Measurements from ENCODE around the gene MAP9. TPM values are rescaled to one million over a fixed set of nuclear protein-coding genes. Genes with fewer than 3 reads are reported as not detected.
"Not testable (repeated sequence)": the region's sequence is repeated elsewhere in the genome, so short reads cannot be mapped to it uniquely, and the experiment has no call there.

Gene MAP9
- total RNA-seq (2014; rRNA removed; shearing (Covaris generic); ENCODE audit: low replicate concordance) = not detected in 2 replicates

GRCh38 chr4:155376387-155377268 is at the start of gene MAP9:
Gene MAP9, minus strand, starts transcription at chr4:155376965. Its CDS starts 1,115 bp downstream, at chr4:155375850.
- in situ Hi-C loops (cut with HindIII; ENCODE audit: low pct_unique_long_range_greater_than_20kb, low sequenced_read_pairs) = no loop called here
- no peak for DNase-seq (ENCODE audit: low read depth)

GRCh38 chr4:155424778-155425177 is 48.0 kb upstream of the MAP9 start:
- DNase-seq (ENCODE audit: low read depth); in situ Hi-C loops (cut with HindIII; ENCODE audit: low pct_unique_long_range_greater_than_20kb, low sequenced_read_pairs): not testable (repeated sequence)

- in situ Hi-C loops (cut with HindIII; ENCODE audit: low pct_unique_long_range_greater_than_20kb, low sequenced_read_pairs) = no loop called here
- no peak for DNase-seq (ENCODE audit: low read depth)
These were observed 46.9 kb upstream of the MAP9 start for GRCh38 chr4:155423671-155424070.

DNA sequence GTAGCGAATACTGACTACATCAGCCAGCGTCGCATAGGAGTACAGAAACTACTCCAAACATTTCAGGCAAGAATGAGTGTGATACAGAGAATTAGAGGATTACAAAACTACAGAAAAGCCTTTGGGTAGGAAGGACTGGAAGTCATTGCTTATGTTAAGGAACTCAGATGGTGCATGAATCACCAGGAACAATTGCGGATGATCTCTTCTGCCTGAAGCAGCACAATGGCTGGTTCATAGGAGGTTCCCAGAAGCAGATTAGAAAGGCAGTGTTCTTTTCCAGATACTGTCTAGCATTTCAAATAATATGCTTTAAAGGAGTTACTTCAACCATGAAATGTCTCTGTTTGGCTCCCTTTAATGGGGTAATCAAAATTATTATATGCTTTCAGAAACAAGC is 42.5 kb upstream of the MAP9 start:
- in situ Hi-C loops (cut with HindIII; ENCODE audit: low pct_unique_long_range_greater_than_20kb, low sequenced_read_pairs) = no loop called here
- DNase-seq (ENCODE audit: low read depth) = no peak

GRCh38 chr4:155415662-155416061 is 38.9 kb upstream of the MAP9 start:
- in situ Hi-C loops (cut with HindIII; ENCODE audit: low pct_unique_long_range_greater_than_20kb, low sequenced_read_pairs) = no loop called here
- no peak for DNase-seq (ENCODE audit: low read depth)

- in situ Hi-C loops (cut with HindIII; ENCODE audit: low pct_unique_long_range_greater_than_20kb, low sequenced_read_pairs) = no loop called here
- DNase-seq (ENCODE audit: low read depth) = no peak
These were observed 36.7 kb upstream of the MAP9 start for GRCh38 chr4:155413451-155413850.

DNA sequence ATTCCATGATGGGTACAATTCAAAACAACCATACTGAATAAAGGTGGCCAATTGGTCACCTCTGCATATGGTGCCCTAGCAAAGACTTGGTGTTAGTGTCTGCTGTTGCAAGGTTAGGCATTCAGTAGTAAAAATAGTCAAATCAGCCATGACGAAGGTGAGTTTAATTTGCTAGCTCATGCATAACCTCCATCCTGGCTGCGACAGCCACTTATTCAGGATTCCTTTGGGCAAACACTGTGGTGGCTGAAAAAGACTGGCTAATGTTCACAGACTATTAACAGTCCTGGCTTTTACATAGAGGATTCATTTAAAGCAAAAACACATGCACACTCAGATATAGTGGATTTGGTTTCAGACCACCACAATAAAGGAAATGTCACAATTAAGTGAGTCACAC is 34.8 kb upstream of the MAP9 start:
- DNase-seq (ENCODE audit: low read depth) = peak; percentile 19
- in situ Hi-C loops (cut with HindIII; ENCODE audit: low pct_unique_long_range_greater_than_20kb, low sequenced_read_pairs) = no loop called here

- in situ Hi-C loops (cut with HindIII; ENCODE audit: low pct_unique_long_range_greater_than_20kb, low sequenced_read_pairs) = no loop called here
- no peak for DNase-seq (ENCODE audit: low read depth)
These were observed 32.0 kb upstream of the MAP9 start for GRCh38 chr4:155408796-155409195.

DNA sequence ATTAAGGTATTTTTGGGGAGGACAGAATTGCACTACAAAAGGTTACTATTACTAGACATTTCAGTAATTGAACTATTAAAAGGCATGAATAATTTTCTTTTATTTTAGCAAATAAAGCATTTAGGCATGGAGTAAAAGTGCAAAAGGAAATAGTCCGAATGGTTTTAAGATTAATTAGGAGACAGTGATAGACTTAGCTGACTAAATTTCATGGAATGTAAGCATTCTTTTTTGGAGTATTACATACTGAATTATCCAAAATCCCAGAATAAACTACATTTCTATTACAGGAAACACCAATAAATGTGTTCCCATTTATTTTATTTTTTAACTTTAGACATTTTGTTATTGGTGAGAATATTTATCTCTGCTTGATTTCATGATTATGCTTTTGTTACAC is 30.7 kb upstream of the MAP9 start:
- no peak for DNase-seq (ENCODE audit: low read depth)
- in situ Hi-C loops (cut with HindIII; ENCODE audit: low pct_unique_long_range_greater_than_20kb, low sequenced_read_pairs) = no loop called here

DNA sequence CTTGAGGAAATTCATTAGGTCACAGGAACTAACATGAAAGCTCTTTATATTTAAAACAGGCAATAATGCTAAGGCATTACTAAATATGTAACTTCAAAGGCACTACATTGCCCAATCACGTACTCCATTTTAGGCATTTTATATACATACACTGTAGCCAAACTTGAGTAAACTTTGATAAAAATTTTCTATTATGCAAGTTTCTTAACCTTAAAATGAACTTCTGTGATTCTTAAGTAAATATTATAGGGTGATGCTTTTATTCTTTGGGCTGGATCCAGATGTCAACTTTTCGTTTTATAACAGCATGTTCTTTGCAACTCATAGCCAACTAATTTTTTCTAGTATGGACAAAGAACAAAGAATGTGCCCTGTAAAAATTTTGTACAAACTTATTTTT is 28.3 kb upstream of the MAP9 start:
- in situ Hi-C loops (cut with HindIII; ENCODE audit: low pct_unique_long_range_greater_than_20kb, low sequenced_read_pairs) = no loop called here
- no peak for DNase-seq (ENCODE audit: low read depth)

DNA sequence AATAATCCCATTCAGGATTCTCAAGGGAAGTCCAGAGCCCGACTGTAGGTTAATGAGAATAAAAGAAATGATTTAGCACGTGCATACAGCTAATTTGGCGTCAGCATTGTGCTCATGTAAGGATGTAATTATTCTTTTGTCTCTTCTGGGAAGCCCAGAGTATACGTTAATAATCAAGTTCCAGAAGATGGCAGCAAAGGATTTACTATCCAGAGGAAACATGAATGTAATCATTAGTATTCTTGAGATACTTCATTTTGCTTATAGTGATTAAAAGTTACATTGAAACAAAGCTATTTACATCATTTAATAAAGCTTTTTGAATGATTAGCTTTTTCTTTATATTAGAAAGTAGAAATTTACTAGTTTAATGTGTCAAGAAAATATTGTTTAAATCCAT is 27.1 kb upstream of the MAP9 start:
- in situ Hi-C loops (cut with HindIII; ENCODE audit: low pct_unique_long_range_greater_than_20kb, low sequenced_read_pairs) = no loop called here
- peak; percentile 41 for DNase-seq (ENCODE audit: low read depth)

- DNase-seq (ENCODE audit: low read depth) = peak; percentile 77
- in situ Hi-C loops (cut with HindIII; ENCODE audit: low pct_unique_long_range_greater_than_20kb, low sequenced_read_pairs) = no loop called here
These were observed 26.2 kb upstream of the MAP9 start for GRCh38 chr4:155402941-155403340.

GRCh38 chr4:155400893-155401292 is 24.1 kb upstream of the MAP9 start:
- DNase-seq (ENCODE audit: low read depth) = no peak
- in situ Hi-C loops (cut with HindIII; ENCODE audit: low pct_unique_long_range_greater_than_20kb, low sequenced_read_pairs) = no loop called here

- no peak for DNase-seq (ENCODE audit: low read depth)
These were observed 23.4 kb upstream of the MAP9 start for GRCh38 chr4:155399974-155400697.

GRCh38 chr4:155392481-155393184 is 15.9 kb upstream of the MAP9 start:
- in situ Hi-C loops (cut with HindIII; ENCODE audit: low pct_unique_long_range_greater_than_20kb, low sequenced_read_pairs) = no loop called here
- DNase-seq (ENCODE audit: low read depth) = peak; percentile 19

More at GRCh38 chr4:155399974-155400697, 23.4 kb upstream of the MAP9 start:
- in situ Hi-C loops (cut with HindIII; ENCODE audit: low pct_unique_long_range_greater_than_20kb, low sequenced_read_pairs) = no loop called here

- in situ Hi-C loops (cut with HindIII; ENCODE audit: low pct_unique_long_range_greater_than_20kb, low sequenced_read_pairs) = no loop called here
- DNase-seq (ENCODE audit: low read depth) = no peak
These were observed 15.2 kb upstream of the MAP9 start for GRCh38 chr4:155391932-155392331.

GRCh38 chr4:155388162-155388561 is 11.4 kb upstream of the MAP9 start:
- in situ Hi-C loops (cut with HindIII; ENCODE audit: low pct_unique_long_range_greater_than_20kb, low sequenced_read_pairs) = no loop called here
- no peak for DNase-seq (ENCODE audit: low read depth)

DNA sequence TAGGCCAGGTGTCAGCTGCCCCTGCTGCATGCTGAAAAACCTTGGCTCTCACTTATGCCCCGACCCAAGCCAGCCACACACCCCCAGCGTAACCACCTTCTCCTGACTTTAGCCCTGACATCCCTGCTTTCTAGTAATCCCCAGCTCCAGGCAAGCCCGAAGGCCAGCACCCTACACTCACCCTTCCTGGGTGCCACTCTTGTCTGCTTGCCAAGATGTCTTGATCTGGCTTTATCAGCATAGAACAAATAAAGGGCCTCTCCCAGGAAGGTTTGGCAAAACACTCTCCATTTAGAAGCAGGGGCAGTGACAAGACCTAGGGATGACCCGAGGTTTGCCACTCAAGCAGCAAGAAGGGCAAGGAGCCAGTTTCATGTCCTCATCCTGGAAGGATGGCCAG is 6.8 kb upstream of the MAP9 start:
- DNase-seq (ENCODE audit: low read depth) = no peak
- in situ Hi-C loops (cut with HindIII; ENCODE audit: low pct_unique_long_range_greater_than_20kb, low sequenced_read_pairs) = no loop called here

DNA sequence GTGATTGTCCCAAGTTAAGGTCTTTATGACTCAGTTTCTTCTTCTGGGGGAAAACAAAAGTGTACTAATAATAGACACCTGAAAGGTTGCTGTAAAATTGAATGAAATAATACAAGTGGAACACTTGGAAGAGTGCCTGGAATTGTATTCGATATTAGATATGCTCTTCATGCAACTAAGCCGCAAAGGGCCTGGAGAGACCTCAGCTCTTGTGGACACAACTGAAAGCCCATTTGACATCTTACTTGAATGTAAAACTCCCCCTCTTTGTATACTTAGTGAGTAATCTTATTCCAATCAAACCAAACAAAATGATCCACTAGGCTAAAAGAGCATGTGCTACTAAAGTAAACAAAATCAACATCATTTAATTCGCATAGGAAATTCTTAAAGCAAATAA is 511 bp upstream of the MAP9 start:
- in situ Hi-C loops (cut with HindIII; ENCODE audit: low pct_unique_long_range_greater_than_20kb, low sequenced_read_pairs) = no loop called here
- DNase-seq (ENCODE audit: low read depth) = no peak

Measured in Caki2 (cell line).